NCI-H1092 treated with DMSO at 0.1 percent for 48 hours (cell line): Measurements from ENCODE around the gene MEGF10.
A peak's percentile ranks its signal among the peaks of the same experiment; 100 is the strongest.
"Not testable (repeated sequence)": the region's sequence is repeated elsewhere in the genome, so short reads cannot be mapped to it uniquely, and the experiment has no call there.

ENCODE experiments used
- DNase-seq: peaks from one replicate; lab custom pipeline; 2025; lab: John Stamatoyannopoulos, UW

MEGF10 gene

GRCh38 chr5:127290019-127290945 lies at the start of gene MEGF10:
Gene MEGF10 (plus strand): TSS chr5:127290796. CDS start chr5:127331309, 40,513 bp downstream.
- peak; percentile 21 for DNase-seq

- DNase-seq, result no peak
Observed at GRCh38 chr5:127243011-127243410, 47.6 kb upstream of the MEGF10 start.

GRCh38 chr5:127254729-127255284 lies 35.8 kb upstream of the MEGF10 start:
- no peak for DNase-seq

- no peak for DNase-seq
Observed at GRCh38 chr5:127256886-127257597, 33.6 kb upstream of the MEGF10 start.

GRCh38 chr5:127260686-127261085 lies 29.9 kb upstream of the MEGF10 start:
- no peak for DNase-seq

- not testable (repeated sequence) for DNase-seq
Observed at GRCh38 chr5:127265473-127265872, 25.1 kb upstream of the MEGF10 start.

GRCh38 chr5:127268342-127268741 lies 22.3 kb upstream of the MEGF10 start:
- not testable (repeated sequence) for DNase-seq

GRCh38 chr5:127270713-127271112 lies 19.9 kb upstream of the MEGF10 start:
- not testable (repeated sequence) for DNase-seq

- no peak for DNase-seq
Observed at GRCh38 chr5:127275641-127276193, 14.9 kb upstream of the MEGF10 start.

- DNase-seq, result peak; percentile 30
Observed at GRCh38 chr5:127280491-127281220, 9.9 kb upstream of the MEGF10 start.

GRCh38 chr5:127281609-127282008 lies 9.0 kb upstream of the MEGF10 start:
- DNase-seq, result no peak

GRCh38 chr5:127288676-127289075 lies 1.9 kb upstream of the MEGF10 start:
- no peak for DNase-seq

- no peak for DNase-seq
Observed at GRCh38 chr5:127290946-127291693, 524 bp downstream of the MEGF10 start.

GRCh38 chr5:127292030-127292735 lies 1.6 kb downstream of the MEGF10 start:
- no peak for DNase-seq

- no peak for DNase-seq
Observed at GRCh38 chr5:127293373-127293772, 2.8 kb downstream of the MEGF10 start.

GRCh38 chr5:127294829-127295228 lies 4.2 kb downstream of the MEGF10 start:
- DNase-seq, result no peak

- no peak for DNase-seq
Observed at GRCh38 chr5:127295454-127295853, 4.9 kb downstream of the MEGF10 start.

- DNase-seq, result no peak
Observed at GRCh38 chr5:127296321-127296720, 5.7 kb downstream of the MEGF10 start.

GRCh38 chr5:127296894-127297293 lies 6.3 kb downstream of the MEGF10 start:
- DNase-seq, result not testable (repeated sequence)

GRCh38 chr5:127297348-127298035 lies 6.9 kb downstream of the MEGF10 start:
- DNase-seq, result no peak
